ENCODE data around the gene AFF4. TPM values are rescaled to one million over a fixed set of nuclear protein-coding genes. Genes with fewer than 3 reads are reported as not detected.

Gene AFF4
- total RNA-seq, 1 experiment from 2014 or later, result 85.3 TPM

- no peak for TF ChIP-seq EZH2 (IDR thresholded peaks at IDR 0.05; ENCODE audit: borderline replicate concordance, low read depth, low read length, poor library complexity, severe bottlenecking)
- no peak for TF ChIP-seq CTCF (conservative IDR thresholded peaks at IDR 0.05; ENCODE audit: low read depth, low read length)
- intact Hi-C loops (cut with micrococcal nuclease; ENCODE audit: unreplicated experiment), result no loop called here
- POLR2A ChIA-PET (ENCODE audit: low non-redundant PET), result no interaction called here
- no peak overlapping the region for H3K4me3 ChIP-seq (ENCODE audit: low read depth, low read length, poor library complexity, severe bottlenecking)
- H3K9me3 ChIP-seq (ENCODE audit: low read depth, low read length, poor library complexity, severe bottlenecking), result no peaks in the 10 kb centered on the region
- H3K27ac ChIP-seq (ENCODE audit: low read depth, low read length, poor library complexity, severe bottlenecking), result no peak overlapping the region
- BruUV-seq (replicated peaks), result no TSS peak
- H3K36me3 ChIP-seq (ENCODE audit: insufficient read depth, low read length, poor library complexity, severe bottlenecking), result peaks cover 5% of the 10 kb centered on the region
- CTCF ChIA-PET, result no interaction called here
- H3K4me1 ChIP-seq (ENCODE audit: insufficient read depth, low read length, poor library complexity, severe bottlenecking), result no peaks in the 10 kb centered on the region
- DNase-seq (ENCODE audit: low spot score), result no peak
- no peaks in the 10 kb centered on the region for H3K27me3 ChIP-seq (replicated peaks; ENCODE audit: insufficient read depth, low read depth, low read length, poor library complexity)
These were observed 57.5 kb downstream of the AFF4 start for GRCh38 chr5:132905938-132906337.

GRCh38 chr5:132901730-132902129, 61.7 kb downstream of the AFF4 start:
- Histone ChIP-seq H3K4me3 (ENCODE audit: low read depth, low read length, poor library complexity, severe bottlenecking) (no peak overlapping the region), H3K36me3 (ENCODE audit: insufficient read depth, low read length, poor library complexity, severe bottlenecking) (peaks cover 31% of the 10 kb centered on the region), H3K4me1 (ENCODE audit: insufficient read depth, low read length, poor library complexity, severe bottlenecking) (no peaks in the 10 kb centered on the region), H3K27me3 (replicated peaks; ENCODE audit: insufficient read depth, low read depth, low read length, poor library complexity) (no peaks in the 10 kb centered on the region), H3K9me3 (ENCODE audit: low read depth, low read length, poor library complexity, severe bottlenecking) (no peaks in the 10 kb centered on the region), H3K27ac (ENCODE audit: low read depth, low read length, poor library complexity, severe bottlenecking) (no peak overlapping the region)
- TF ChIP-seq CTCF (conservative IDR thresholded peaks at IDR 0.05; ENCODE audit: low read depth, low read length), result no peak
- no peak for TF ChIP-seq EZH2 (IDR thresholded peaks at IDR 0.05; ENCODE audit: borderline replicate concordance, low read depth, low read length, poor library complexity, severe bottlenecking)
- BruUV-seq (replicated peaks), result no TSS peak
- CTCF ChIA-PET, result no interaction called here
- DNase-seq (ENCODE audit: low spot score), result no peak
- POLR2A ChIA-PET (ENCODE audit: low non-redundant PET), result no interaction called here
- intact Hi-C loops (cut with micrococcal nuclease; ENCODE audit: unreplicated experiment), result no loop called here

GRCh38 chr5:132901036-132901435, 62.4 kb downstream of the AFF4 start:
- no peak for DNase-seq (ENCODE audit: low spot score)
- Histone ChIP-seq H3K27me3 (replicated peaks; ENCODE audit: insufficient read depth, low read depth, low read length, poor library complexity) (no peaks in the 10 kb centered on the region), H3K27ac (ENCODE audit: low read depth, low read length, poor library complexity, severe bottlenecking) (no peak overlapping the region), H3K36me3 (ENCODE audit: insufficient read depth, low read length, poor library complexity, severe bottlenecking) (peaks cover 38% of the 10 kb centered on the region), H3K4me3 (ENCODE audit: low read depth, low read length, poor library complexity, severe bottlenecking) (no peak overlapping the region), H3K9me3 (ENCODE audit: low read depth, low read length, poor library complexity, severe bottlenecking) (no peaks in the 10 kb centered on the region), H3K4me1 (ENCODE audit: insufficient read depth, low read length, poor library complexity, severe bottlenecking) (no peaks in the 10 kb centered on the region)
- intact Hi-C loops (cut with micrococcal nuclease; ENCODE audit: unreplicated experiment), result no loop called here
- POLR2A ChIA-PET (ENCODE audit: low non-redundant PET), result no interaction called here
- CTCF ChIA-PET, result no interaction called here
- no TSS peak for BruUV-seq (replicated peaks)
- TF ChIP-seq CTCF (conservative IDR thresholded peaks at IDR 0.05; ENCODE audit: low read depth, low read length), result no peak
- TF ChIP-seq EZH2 (IDR thresholded peaks at IDR 0.05; ENCODE audit: borderline replicate concordance, low read depth, low read length, poor library complexity, severe bottlenecking), result no peak

Data from A673 (cell line).